Trophoblast cell (in vitro differentiated cells and primary cell): ENCODE data around the gene TCF12.
"Not testable (repeated sequence)": the region's sequence is repeated elsewhere in the genome, so short reads cannot be mapped to it uniquely, and the experiment has no call there.

Source experiments
- DNase-seq, 2 donors: peaks; one replicate each; pipeline ENCODE4 v3.0.0-alpha.2; 2016
- H2AFZ ChIP-seq: 2 replicates; pipeline ENCODE4 v1.6.1; 2013; ENCODE audit warnings: low read length, moderate library complexity, mild to moderate bottlenecking; ENCODE audit not compliant: insufficient read depth, poor library complexity
- H2AK5ac ChIP-seq: 2 replicates; pipeline ENCODE4 v1.6.1; 2013; ENCODE audit warnings: mild to moderate bottlenecking, low read length
- H2BK120ac ChIP-seq: 2 replicates; pipeline ENCODE4 v1.6.1; 2013; ENCODE audit warnings: low read length, mild to moderate bottlenecking, moderate library complexity; ENCODE audit not compliant: insufficient read depth, poor library complexity
- H2BK12ac ChIP-seq: 2 replicates; pipeline ENCODE4 v1.6.1; 2013; ENCODE audit warnings: mild to moderate bottlenecking, low read length, moderate library complexity
- H2BK5ac ChIP-seq: 2 replicates; pipeline ENCODE4 v1.6.1; 2013; ENCODE audit warnings: low read length, low read depth, moderate library complexity, mild to moderate bottlenecking; ENCODE audit not compliant: poor library complexity
- H3K14ac ChIP-seq: 2 replicates; pipeline ENCODE4 v1.6.1; 2013; ENCODE audit warnings: mild to moderate bottlenecking, low read length
- H3K18ac ChIP-seq: 2 replicates; pipeline ENCODE4 v1.6.1; 2013; ENCODE audit warnings: mild to moderate bottlenecking, low read length
- H3K23ac ChIP-seq: 2 replicates; pipeline ENCODE4 v1.6.1; 2013; ENCODE audit warnings: low read length
- H3K27ac ChIP-seq: 2 replicates; pipeline ENCODE4 v1.5.1; 2013; ENCODE audit warnings: low read depth, mild to moderate bottlenecking, inconsistent platforms, low read length, moderate library complexity
- H3K27me3 ChIP-seq: 2 replicates; pipeline ENCODE4 v1.6.1; 2013; ENCODE audit warnings: inconsistent platforms, mild to moderate bottlenecking, low read length, moderate library complexity; ENCODE audit not compliant: insufficient read depth
- H3K36me3 ChIP-seq, 2 experiments: 1 replicate in 1 of 2; 2 replicates in 1 of 2; pipeline ENCODE4 v1.6.1; 2013; ENCODE audit warnings: low read length in 2 of 2, mild to moderate bottlenecking in 2 of 2, moderate library complexity in 1 of 2; ENCODE audit not compliant: insufficient read depth in 2 of 2, control insufficient read depth in 1 of 2
- H3K4ac ChIP-seq: 2 replicates; pipeline ENCODE4 v1.6.1; 2013; ENCODE audit warnings: low read depth, mild to moderate bottlenecking, low read length, moderate library complexity
- H3K4me1 ChIP-seq, 2 experiments: 1 replicate in 1 of 2; 2 replicates in 1 of 2; pipeline ENCODE4 v1.6.1; 2013; ENCODE audit warnings: low read length in 2 of 2, mild to moderate bottlenecking in 2 of 2, moderate library complexity in 1 of 2; ENCODE audit not compliant: insufficient read depth in 2 of 2, control insufficient read depth in 1 of 2
- H3K4me2 ChIP-seq: 2 replicates; pipeline ENCODE4 v1.6.1; 2013; ENCODE audit warnings: inconsistent platforms, mild to moderate bottlenecking, low read length, moderate library complexity
- H3K4me3 ChIP-seq: 2 replicates; pipeline ENCODE4 v1.5.1; 2013; ENCODE audit warnings: mild to moderate bottlenecking, low read depth, low read length, inconsistent platforms
- H3K79me1 ChIP-seq: one replicate; pipeline ENCODE4 v1.6.1; 2013; ENCODE audit warnings: low read length
- H3K79me2 ChIP-seq: 2 replicates; pipeline ENCODE4 v1.6.1; 2013; ENCODE audit warnings: low read length, mild to moderate bottlenecking; ENCODE audit not compliant: control insufficient read depth, insufficient read depth, poor library complexity
- H3K9ac ChIP-seq: 2 replicates; pipeline ENCODE4 v1.6.1; 2013; ENCODE audit warnings: mild to moderate bottlenecking, low read length
- H3K9me3 ChIP-seq: 2 replicates; pipeline ENCODE4 v1.6.1; 2013; ENCODE audit warnings: low read depth, mild to moderate bottlenecking, control low read depth, inconsistent platforms, low read length; ENCODE audit not compliant: insufficient read depth
- H4K12ac ChIP-seq: 2 replicates; pipeline ENCODE4 v1.6.1; 2013; ENCODE audit warnings: low read depth, mild to moderate bottlenecking, low read length, moderate library complexity
- H4K8ac ChIP-seq: 2 replicates; pipeline ENCODE4 v1.6.1; 2013; ENCODE audit warnings: low read depth, mild to moderate bottlenecking, low read length, moderate library complexity
- H4K91ac ChIP-seq: one replicate; pipeline ENCODE4 v1.6.1; 2013; ENCODE audit warnings: low read depth, mild to moderate bottlenecking, low read length, moderate library complexity
- WGBS: extraction: QIAGEN DNeasy Blood & Tissue Kit; methylation state at CpG from one replicate; pipeline ENCODE4 v1.1.7; 2013; ENCODE audit warnings: missing lambda C conversion rate; ENCODE audit not compliant: insufficient read length, insufficient coverage; ENCODE audit errors: extremely low coverage; 5-methylcytosine and 5-hydroxymethylcytosine counted together

Gene TCF12

GRCh38 chr15:57097919-57098543 lies 179.6 kb downstream of the TCF12 start:
- not testable (repeated sequence) for H3K27me3 ChIP-seq, H3K18ac ChIP-seq, H3K9ac ChIP-seq, H3K27ac ChIP-seq, H3K4me3 ChIP-seq, H3K14ac ChIP-seq, H3K79me2 ChIP-seq, H4K8ac ChIP-seq, H2BK120ac ChIP-seq, H2AFZ ChIP-seq, H4K12ac ChIP-seq, H3K79me1 ChIP-seq, H3K36me3 ChIP-seq, H3K4me2 ChIP-seq, H3K23ac ChIP-seq, H2BK12ac ChIP-seq, H3K4me1 ChIP-seq, H2BK5ac ChIP-seq, H4K91ac ChIP-seq, H3K9me3 ChIP-seq, H3K4ac ChIP-seq, H2AK5ac ChIP-seq
- no CpG with 5 or more reads among the region's 4 CpGs for WGBS
- DNase-seq = peak; percentile 7 to 24

- no peaks in the 10 kb centered on the region for H3K79me1 ChIP-seq
- no peaks in the 10 kb centered on the region for H3K27me3 ChIP-seq
- no peak overlapping the region for H3K4me2 ChIP-seq
- no peaks in the 10 kb centered on the region for H3K4me1 ChIP-seq
- no peak overlapping the region for H3K18ac ChIP-seq
- no peak overlapping the region for H2AK5ac ChIP-seq
- no peak overlapping the region for H3K9ac ChIP-seq
- H3K27ac ChIP-seq = no peak overlapping the region
- H2BK120ac ChIP-seq = no peak overlapping the region
- no peaks in the 10 kb centered on the region for H3K9me3 ChIP-seq
- no peak overlapping the region for H4K12ac ChIP-seq
- no peak overlapping the region for H3K4me3 ChIP-seq
- peaks cover 0 to 2% of the 10 kb centered on the region in 2 experiments for H3K36me3 ChIP-seq
- WGBS = no CpG with 5 or more reads among the region's 2 CpGs
- no peak overlapping the region for H3K4ac ChIP-seq
- no peak for DNase-seq
- H4K91ac ChIP-seq = no peak overlapping the region
- H2BK12ac ChIP-seq = no peak overlapping the region
- H3K79me2 ChIP-seq = no peaks in the 10 kb centered on the region
- H3K23ac ChIP-seq = no peak overlapping the region
- no peak overlapping the region for H3K14ac ChIP-seq
- no peak overlapping the region for H2BK5ac ChIP-seq
- no peak overlapping the region for H2AFZ ChIP-seq
- no peak overlapping the region for H4K8ac ChIP-seq
Observed at GRCh38 chr15:57098896-57099295, 180.5 kb downstream of the TCF12 start.

GRCh38 chr15:57100136-57100539 lies 181.7 kb downstream of the TCF12 start:
- no peak overlapping the region for H3K4me2 ChIP-seq
- H3K9me3 ChIP-seq = no peaks in the 10 kb centered on the region
- H3K14ac ChIP-seq = no peak overlapping the region
- H3K27ac ChIP-seq = no peak overlapping the region
- no peak overlapping the region for H3K4ac ChIP-seq
- peaks cover 0 to 2% of the 10 kb centered on the region in 2 experiments for H3K36me3 ChIP-seq
- no peak overlapping the region for H4K12ac ChIP-seq
- H3K9ac ChIP-seq = no peak overlapping the region
- DNase-seq = no peak
- no peaks in the 10 kb centered on the region for H3K27me3 ChIP-seq
- no peak overlapping the region for H4K91ac ChIP-seq
- H3K79me1 ChIP-seq = no peaks in the 10 kb centered on the region
- H2BK120ac ChIP-seq = no peak overlapping the region
- no peak overlapping the region for H2BK12ac ChIP-seq
- H3K79me2 ChIP-seq = no peaks in the 10 kb centered on the region
- H3K18ac ChIP-seq = no peak overlapping the region
- H3K23ac ChIP-seq = no peak overlapping the region
- H2AFZ ChIP-seq = no peak overlapping the region
- no peak overlapping the region for H2BK5ac ChIP-seq
- no peak overlapping the region for H2AK5ac ChIP-seq
- no CpG with 5 or more reads among the region's 4 CpGs for WGBS
- no peak overlapping the region for H4K8ac ChIP-seq
- H3K4me3 ChIP-seq = no peak overlapping the region
- no peaks in the 10 kb centered on the region for H3K4me1 ChIP-seq

- H3K4me3 ChIP-seq = no peak overlapping the region
- H2BK12ac ChIP-seq = no peak overlapping the region
- H3K9ac ChIP-seq = no peak overlapping the region
- H3K4ac ChIP-seq = no peak overlapping the region
- peaks cover 0 to 2% of the 10 kb centered on the region in 2 experiments for H3K36me3 ChIP-seq
- H3K27me3 ChIP-seq = no peaks in the 10 kb centered on the region
- no peak overlapping the region for H3K23ac ChIP-seq
- H2AK5ac ChIP-seq = no peak overlapping the region
- no peak overlapping the region for H4K12ac ChIP-seq
- H3K14ac ChIP-seq = no peak overlapping the region
- H3K79me2 ChIP-seq = no peaks in the 10 kb centered on the region
- no peak overlapping the region for H4K8ac ChIP-seq
- H3K4me1 ChIP-seq = no peaks in the 10 kb centered on the region
- H2AFZ ChIP-seq = no peak overlapping the region
- H4K91ac ChIP-seq = no peak overlapping the region
- DNase-seq = no peak
- no peak overlapping the region for H3K18ac ChIP-seq
- no peaks in the 10 kb centered on the region for H3K79me1 ChIP-seq
- no CpG with 5 or more reads among the region's 5 CpGs for WGBS
- H3K27ac ChIP-seq = no peak overlapping the region
- no peaks in the 10 kb centered on the region for H3K9me3 ChIP-seq
- no peak overlapping the region for H2BK5ac ChIP-seq
- H3K4me2 ChIP-seq = no peak overlapping the region
- no peak overlapping the region for H2BK120ac ChIP-seq
Observed at GRCh38 chr15:57102858-57103257, 184.4 kb downstream of the TCF12 start.
